Caki2 (cell line): ENCODE measurements around the gene TP53AIP1. TPM values are rescaled to one million over a fixed set of nuclear protein-coding genes. Genes with fewer than 3 reads are reported as not detected.

ENCODE experiments used
- DNase-seq: peaks from one replicate; pipeline ENCODE4 v3.0.0-alpha.2; 2015; ENCODE audit warnings: low read depth
- in situ Hi-C: cut with HindIII; loops from 2 replicates; pipeline ENCODE4 v1.10.0; 2016; ENCODE audit warnings: low sequenced_read_pairs, low pct_unique_long_range_greater_than_20kb, mixed read lengths
- total RNA-seq: library from RNA; depleted of rRNA; stranded (reverse); fragments of >200 nt; shearing (Covaris generic); gene quantifications from 2 replicates; pipeline ENCODE4 v1.2.3, GENCODE V29; 2014; ENCODE audit warnings: low replicate concordance

The TP53AIP1 gene
- total RNA-seq, 1 experiment from 2014 or later, result not detected

DNA sequence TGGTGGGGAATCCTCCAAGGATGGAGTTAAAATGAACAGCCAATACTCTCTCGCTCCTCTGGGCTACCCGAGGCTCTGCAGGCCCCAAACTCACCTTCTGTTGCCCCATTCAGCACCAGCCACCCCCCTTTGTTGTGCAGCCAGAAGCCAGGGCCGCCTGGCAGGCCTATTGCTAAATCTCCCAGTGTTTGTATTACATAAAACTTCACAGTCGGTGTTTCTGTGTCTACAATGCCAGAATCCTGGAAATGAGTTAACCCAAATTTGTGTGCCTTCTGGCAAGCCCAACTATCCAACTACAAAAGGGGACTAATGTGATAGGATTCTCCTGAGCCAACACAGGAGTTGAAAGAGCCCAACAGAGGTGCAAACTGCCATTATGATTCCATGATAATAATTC, 42.2 kb downstream of the TP53AIP1 start:
- in situ Hi-C loops, result no loop called here
- no peak for DNase-seq

DNA sequence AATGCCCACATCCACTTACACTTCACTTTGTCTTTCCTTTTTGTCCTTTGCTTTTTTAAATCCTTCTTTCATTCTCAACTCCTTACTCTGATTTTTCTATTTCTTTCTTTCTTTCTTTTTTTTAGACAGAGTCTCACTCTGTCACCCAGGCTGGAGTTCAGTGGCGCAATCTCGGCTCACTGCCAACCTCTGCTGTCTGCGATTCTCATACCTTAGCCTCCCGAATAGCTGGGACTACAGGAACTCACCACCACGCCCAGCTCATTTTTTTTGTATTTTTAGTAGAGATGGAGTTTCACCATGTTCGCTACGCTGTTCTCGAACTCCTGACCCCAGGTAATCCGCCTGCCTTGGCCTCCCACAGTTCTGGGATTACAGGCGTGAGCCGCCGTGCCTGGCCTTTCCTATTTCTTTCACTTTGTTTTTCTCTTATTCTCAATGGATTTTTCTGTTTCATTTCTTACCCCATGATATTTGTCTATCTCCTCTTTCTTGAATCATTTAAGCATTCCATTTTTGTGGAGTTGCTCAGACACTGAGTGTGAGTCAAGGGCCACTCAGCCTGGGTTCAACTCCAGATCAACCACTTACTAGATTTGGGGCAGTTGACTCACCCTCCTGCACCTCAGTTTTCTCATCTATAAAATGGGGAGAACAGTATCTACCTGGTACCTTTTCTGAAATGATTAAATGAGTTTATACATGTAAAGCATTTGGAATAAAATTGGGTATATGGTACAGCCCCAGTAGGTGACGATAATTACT, 43.9 kb downstream of the TP53AIP1 start:
- in situ Hi-C loops, result no loop called here
- no peak for DNase-seq

DNA sequence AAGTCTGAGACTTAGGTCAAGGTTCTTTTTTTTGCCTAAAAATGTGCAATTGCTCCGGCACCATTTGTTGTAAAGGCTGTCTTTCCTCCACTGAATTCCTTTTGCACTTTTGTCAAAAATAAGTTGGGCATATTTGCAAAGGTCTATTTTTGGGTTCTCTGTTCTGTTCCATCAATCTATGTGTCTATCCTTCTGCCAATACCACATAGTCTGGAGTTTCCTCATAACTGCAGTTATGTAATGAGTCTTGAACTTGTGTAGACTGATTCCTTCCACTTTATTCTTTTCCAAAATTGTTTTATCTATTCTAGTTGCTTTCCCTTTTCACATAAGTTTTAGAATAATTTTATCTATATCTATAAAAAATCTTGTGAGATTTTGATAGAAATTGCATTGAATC, 44.8 kb downstream of the TP53AIP1 start:
- in situ Hi-C loops, result no loop called here
- DNase-seq, result no peak

GRCh38 chr11:128896356-128896755, 46.3 kb downstream of the TP53AIP1 start:
- no peak for DNase-seq
- in situ Hi-C loops, result no loop called here

DNA sequence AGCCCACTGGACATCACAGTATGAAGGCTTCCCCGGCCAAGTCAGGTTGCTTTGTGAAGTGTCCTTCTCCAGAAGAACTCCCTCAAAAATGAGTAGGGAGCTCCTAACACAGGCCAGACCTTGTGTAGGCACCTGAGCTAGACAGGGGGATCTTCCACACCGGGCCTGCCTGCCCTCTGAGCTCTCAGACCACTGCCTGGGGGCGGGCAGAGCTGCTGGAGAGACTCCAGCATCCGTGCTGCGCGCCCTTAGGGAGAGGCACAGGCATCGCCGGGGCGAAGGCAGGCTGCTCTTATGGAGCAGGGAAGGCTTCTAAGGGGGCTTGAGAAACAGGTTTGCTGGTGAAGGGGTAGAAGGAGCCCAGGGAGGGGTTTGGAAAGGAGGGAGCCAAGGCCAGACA, 47.1 kb downstream of the TP53AIP1 start:
- no peak for DNase-seq
- in situ Hi-C loops, result no loop called here

DNA sequence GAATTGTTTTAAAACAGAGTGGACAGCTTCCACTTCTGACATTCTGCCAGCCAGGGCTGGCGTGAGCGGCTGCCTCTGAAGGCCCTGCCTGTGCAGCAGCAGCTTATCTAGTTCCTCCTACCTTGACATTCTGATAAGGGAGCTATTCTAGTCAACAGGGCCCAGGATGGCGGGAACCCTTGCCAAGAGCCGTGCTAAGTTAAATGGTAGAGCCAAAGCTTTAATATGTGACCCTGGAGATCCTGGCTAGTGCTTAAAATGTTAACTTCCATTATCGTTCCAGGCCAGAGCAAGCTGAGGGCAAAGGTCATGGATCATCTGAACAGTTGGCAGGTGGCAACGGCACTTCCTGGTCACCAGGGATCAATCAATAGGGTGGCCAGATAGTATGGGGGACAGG, 48.0 kb downstream of the TP53AIP1 start:
- in situ Hi-C loops, result no loop called here
- DNase-seq, result no peak

DNA sequence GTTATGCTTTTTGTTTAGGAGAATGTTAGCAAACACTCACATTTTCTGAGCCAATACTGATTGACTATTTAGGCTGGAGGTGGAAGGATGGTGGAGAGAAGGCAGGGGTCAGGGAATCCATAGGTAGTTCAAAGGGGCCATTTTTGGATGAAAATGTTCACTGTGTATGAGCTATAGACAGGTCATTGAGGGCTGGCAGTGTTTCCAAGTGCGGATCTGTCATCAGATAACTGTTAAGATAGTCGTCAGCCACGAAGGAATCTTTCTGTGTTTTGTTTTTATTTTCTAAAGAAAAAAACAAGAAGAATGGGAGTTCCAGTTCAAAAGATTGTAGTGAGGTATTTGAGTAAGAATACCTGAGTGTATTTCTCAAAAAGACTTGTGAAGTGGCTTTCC, 48.4 kb downstream of the TP53AIP1 start:
- no peak for DNase-seq
- in situ Hi-C loops, result no loop called here

DNA sequence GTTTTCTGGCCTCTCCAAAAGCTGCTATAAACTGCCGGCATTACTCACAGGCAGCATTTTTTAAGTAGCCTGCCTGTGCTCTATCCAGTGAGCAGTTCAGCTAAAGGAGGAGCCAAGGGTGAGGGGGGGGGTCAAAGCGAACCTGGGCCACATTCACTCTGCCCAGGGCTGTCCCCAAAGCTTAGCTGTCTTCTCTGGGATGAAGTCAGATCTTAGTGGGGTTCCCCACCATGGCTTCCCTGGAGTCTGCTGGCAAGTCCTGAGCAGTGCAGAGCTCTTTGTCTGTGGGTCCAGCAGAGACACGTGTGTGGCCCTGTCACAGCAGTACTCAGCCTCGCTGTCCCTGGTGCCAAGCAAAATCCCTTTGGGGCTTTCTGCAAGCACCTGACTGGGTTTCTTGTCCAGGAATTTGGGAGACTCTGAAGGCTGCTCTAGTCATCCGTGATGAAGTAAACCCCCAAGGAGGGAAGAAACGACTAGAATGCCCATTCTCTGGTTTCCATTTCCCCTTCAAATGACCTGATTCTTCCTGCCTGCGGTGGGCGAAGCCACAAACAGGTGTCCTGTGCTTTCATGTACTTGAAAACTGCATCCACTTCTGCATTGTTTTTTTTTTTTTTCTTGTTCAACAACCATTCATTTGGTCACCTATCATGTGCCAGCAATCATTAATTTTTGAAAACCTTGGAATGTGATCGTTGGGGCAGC, 48.9 kb downstream of the TP53AIP1 start:
- no peak for DNase-seq
- in situ Hi-C loops, result no loop called here

DNA sequence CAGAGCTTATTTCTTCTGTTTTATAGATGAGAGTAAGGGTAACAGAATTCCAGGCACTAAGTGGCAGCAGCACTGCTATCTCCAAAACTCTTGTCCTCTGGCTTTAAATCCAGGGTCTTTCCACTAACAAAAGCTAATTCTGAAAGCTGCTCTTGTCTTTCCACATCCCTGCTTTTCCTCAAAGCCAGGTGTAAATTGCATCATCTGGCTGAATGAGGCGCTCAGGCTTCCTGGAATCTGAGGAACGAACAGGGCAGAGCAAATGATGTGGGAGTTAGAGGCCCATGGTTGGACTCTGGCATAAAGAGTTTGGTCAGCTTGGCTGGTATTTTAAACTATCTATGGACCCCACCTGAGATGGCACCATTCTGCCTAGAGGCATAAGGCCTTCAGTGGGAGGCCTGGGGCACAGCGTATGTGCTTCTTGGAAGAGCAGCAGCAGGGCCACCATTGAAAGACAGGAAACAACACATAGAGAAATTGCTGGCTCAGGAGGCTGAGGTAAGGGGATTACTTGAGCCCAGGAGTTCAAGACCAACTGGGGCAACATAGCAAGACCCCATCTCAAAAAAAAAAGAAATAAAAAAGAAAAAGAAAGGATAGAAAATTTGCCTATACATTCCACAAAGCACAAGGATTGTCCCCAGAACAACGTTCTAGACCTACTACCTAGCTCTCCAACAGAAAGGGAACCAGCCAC, 49.7 kb downstream of the TP53AIP1 start:
- in situ Hi-C loops, result no loop called here
- DNase-seq, result no peak

DNA sequence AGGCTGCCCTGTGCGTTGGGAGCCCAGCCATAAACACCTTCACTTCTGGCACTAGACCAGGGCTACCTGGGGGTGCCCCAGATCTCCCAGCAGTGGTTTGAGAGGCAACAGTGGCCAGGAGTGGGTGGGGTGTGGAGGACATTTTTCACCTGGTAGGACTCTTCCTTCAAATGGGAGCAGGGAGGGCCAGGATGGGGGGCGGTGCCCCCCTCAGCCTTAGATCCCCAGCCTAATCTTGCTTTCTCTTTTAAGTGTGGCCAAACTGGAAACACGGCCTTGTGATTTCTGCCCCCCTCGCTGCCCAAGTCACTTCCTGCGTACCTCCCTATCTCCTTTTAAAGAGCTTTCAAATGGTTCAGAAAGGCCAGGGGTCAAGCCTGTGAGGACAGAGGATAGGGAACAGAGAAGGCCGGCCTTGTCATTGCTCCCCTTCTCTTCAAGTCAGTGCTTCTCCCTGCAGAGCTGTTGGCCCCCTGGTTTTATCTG, 50.7 kb downstream of the TP53AIP1 start:
- in situ Hi-C loops, result no loop called here
- DNase-seq, result no peak

GRCh38 chr11:128890543-128891368, 51.9 kb downstream of the TP53AIP1 start, which contains the start of gene KCNJ5:
Gene KCNJ5, plus strand, starts transcription at chr11:128891356. Its CDS starts 19,918 bp downstream, at chr11:128911274.
- no peak for DNase-seq
- in situ Hi-C loops, result no loop called here

DNA sequence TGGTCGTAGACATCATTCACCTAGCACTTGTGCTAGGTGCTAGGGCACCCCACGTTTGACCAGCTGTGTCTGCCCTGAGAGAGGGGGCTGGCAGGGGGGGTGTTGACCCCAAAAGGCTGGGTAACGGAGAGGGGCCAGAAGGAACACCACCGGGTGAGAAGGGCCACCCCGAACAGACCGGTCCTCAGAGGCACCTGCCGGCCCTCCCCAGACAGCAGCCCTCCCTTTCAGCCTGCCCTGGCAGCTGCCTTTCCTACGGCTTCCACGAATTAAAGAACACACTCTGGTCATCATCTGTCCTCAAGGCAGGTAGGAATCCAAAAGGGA, 52.5 kb downstream of the TP53AIP1 start:
- no peak for DNase-seq
- in situ Hi-C loops, result no loop called here

DNA sequence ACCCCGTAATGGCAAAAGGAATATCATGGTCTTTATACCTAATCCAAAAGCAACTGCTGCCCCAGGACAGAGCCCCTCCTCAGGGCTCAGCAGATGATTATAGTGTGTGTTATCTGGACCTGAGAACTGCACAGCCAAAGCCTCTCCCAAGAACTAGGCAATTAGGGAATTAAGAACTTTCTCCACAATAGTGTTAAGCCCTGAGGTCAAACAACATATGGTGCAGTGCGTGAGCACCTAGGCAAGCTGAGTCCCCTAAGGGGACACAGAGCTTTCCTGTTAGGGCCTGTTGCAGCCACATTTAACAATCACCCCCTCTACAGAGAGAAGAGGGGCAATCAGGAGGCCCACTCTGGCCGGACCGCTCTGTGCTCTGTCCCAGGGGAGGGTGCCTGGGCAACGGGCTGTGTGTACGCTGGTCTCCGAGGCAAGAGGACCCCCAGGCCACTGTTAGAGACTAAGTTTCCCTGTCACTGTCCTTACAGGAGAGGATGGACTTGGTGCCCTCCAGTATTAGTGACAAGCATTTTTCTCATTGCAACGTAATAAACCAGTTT, 52.9 kb downstream of the TP53AIP1 start:
- DNase-seq, result no peak
- in situ Hi-C loops, result no loop called here

GRCh38 chr11:128888034-128888985, 54.4 kb downstream of the TP53AIP1 start:
- DNase-seq, result no peak
- in situ Hi-C loops, result no loop called here

DNA sequence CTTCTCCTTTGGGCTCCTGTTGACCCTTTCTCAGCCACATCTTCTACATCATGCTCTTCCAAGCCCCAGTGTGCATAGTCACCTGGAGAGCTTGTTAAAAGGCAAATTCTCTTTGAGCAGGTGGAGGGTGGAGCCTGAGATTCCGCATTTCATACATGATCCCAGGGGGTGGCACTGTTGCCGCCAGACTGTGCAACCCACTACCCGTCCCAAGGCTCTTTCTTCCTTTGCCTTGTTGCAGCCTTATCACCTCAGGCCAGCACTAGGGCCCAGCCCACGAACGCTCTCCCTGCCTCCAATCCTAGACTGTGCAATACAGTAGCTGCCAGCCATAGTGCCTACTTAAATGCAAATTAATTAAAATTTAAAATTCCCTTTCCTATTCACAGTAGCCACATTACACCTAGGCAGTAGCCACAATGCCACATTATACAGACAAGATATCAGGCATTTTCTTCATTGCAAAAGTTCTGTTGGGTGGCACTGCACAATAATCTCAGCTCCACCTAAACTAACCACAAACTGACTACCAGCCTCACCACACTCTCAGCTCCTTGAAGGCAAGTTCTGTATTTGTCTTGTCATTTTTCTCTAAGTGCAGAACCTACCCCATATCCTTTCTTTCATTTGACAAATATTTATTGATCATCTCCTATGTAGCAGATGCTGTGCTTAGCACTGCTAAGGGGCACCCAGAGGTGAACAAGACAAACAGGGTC, 56.1 kb downstream of the TP53AIP1 start:
- in situ Hi-C loops, result no loop called here
- DNase-seq, result no peak
